ENCODE measurements around the gene ZNHIT1.

ZNHIT1 gene

GRCh38 chr7:101177644-101178043, 40.3 kb upstream of the ZNHIT1 start:
- no peak for TF ChIP-seq CTCF (IDR thresholded peaks at IDR 0.05; ENCODE audit: borderline replicate concordance, control extremely low read depth, extremely low read depth, insufficient read depth, missing control alignments)
- no peak for DNase-seq (ENCODE audit: low spot score)
- in situ Hi-C loops (cut with MboI; ENCODE audit: low sequenced_read_pairs, unreplicated experiment), result no loop called here

- in situ Hi-C loops (cut with MboI; ENCODE audit: low sequenced_read_pairs, unreplicated experiment), result no loop called here
Measured at GRCh38 chr7:101179117-101179516, 38.8 kb upstream of the ZNHIT1 start.

GRCh38 chr7:101179713-101180112, 38.3 kb upstream of the ZNHIT1 start:
- no peak for TF ChIP-seq CTCF (IDR thresholded peaks at IDR 0.05; ENCODE audit: borderline replicate concordance, control extremely low read depth, extremely low read depth, insufficient read depth, missing control alignments)
- no peak for DNase-seq (ENCODE audit: low spot score)
- in situ Hi-C loops (cut with MboI; ENCODE audit: low sequenced_read_pairs, unreplicated experiment), result no loop called here

More at GRCh38 chr7:101179117-101179516, 38.8 kb upstream of the ZNHIT1 start:
- DNase-seq (ENCODE audit: low spot score), result no peak
- no peak for TF ChIP-seq CTCF (IDR thresholded peaks at IDR 0.05; ENCODE audit: borderline replicate concordance, control extremely low read depth, extremely low read depth, insufficient read depth, missing control alignments)

GRCh38 chr7:101180130-101180755, 37.7 kb upstream of the ZNHIT1 start, which contains the start of gene NAT16:
Gene NAT16 (minus strand): TSS chr7:101180293. CDS start chr7:101174807, 5,486 bp downstream.
- in situ Hi-C loops (cut with MboI; ENCODE audit: low sequenced_read_pairs, unreplicated experiment), result no loop called here
- TF ChIP-seq CTCF (IDR thresholded peaks at IDR 0.05; ENCODE audit: borderline replicate concordance, control extremely low read depth, extremely low read depth, insufficient read depth, missing control alignments), result no peak
- no peak for DNase-seq (ENCODE audit: low spot score)

GRCh38 chr7:101185258-101185839, 32.6 kb upstream of the ZNHIT1 start:
- in situ Hi-C loops (cut with MboI; ENCODE audit: low sequenced_read_pairs, unreplicated experiment), result no loop called here
- no peak for DNase-seq (ENCODE audit: low spot score)
- no peak for TF ChIP-seq CTCF (IDR thresholded peaks at IDR 0.05; ENCODE audit: borderline replicate concordance, control extremely low read depth, extremely low read depth, insufficient read depth, missing control alignments)

GRCh38 chr7:101186194-101186593, 31.8 kb upstream of the ZNHIT1 start:
- TF ChIP-seq CTCF (IDR thresholded peaks at IDR 0.05; ENCODE audit: borderline replicate concordance, control extremely low read depth, extremely low read depth, insufficient read depth, missing control alignments), result no peak
- in situ Hi-C loops (cut with MboI; ENCODE audit: low sequenced_read_pairs, unreplicated experiment), result no loop called here
- no peak for DNase-seq (ENCODE audit: low spot score)
